HG03469 (cell line): ENCODE data around the gene FOXJ2.
"Not testable (repeated sequence)": the region's sequence is repeated elsewhere in the genome, so short reads cannot be mapped to it uniquely, and the experiment has no call there.

Experiments used
- ATAC-seq: cut with Tn5 transposase; IDR thresholded peaks from one replicate; pipeline ENCODE4 v1.9.1; 2021; ENCODE audit warnings: mild to moderate bottlenecking, moderate library complexity, moderate number of reproducible peaks; ENCODE audit not compliant: unreplicated experiment

Gene FOXJ2

GRCh38 chr12:8058506-8058905 lies 26.0 kb downstream of the FOXJ2 start:
- no peak for ATAC-seq

- ATAC-seq = no peak
Measured at GRCh38 chr12:8064131-8064530, 31.6 kb downstream of the FOXJ2 start.

- peak; percentile 58 for ATAC-seq
Measured at GRCh38 chr12:8065991-8066594, 33.6 kb downstream of the FOXJ2 start, which contains the start of gene C3AR1. Gene C3AR1, minus strand, starts transcription at chr12:8066359. Its CDS starts 6,174 bp downstream, at chr12:8060185.

- ATAC-seq = no peak
Measured at GRCh38 chr12:8069582-8069981, 37.1 kb downstream of the FOXJ2 start.

GRCh38 chr12:8071820-8072219 lies 39.3 kb downstream of the FOXJ2 start:
- not testable (repeated sequence) for ATAC-seq

GRCh38 chr12:8075935-8076334 lies 43.4 kb downstream of the FOXJ2 start:
- ATAC-seq = no peak

GRCh38 chr12:8076366-8076765 lies 43.9 kb downstream of the FOXJ2 start:
- no peak for ATAC-seq

GRCh38 chr12:8077207-8077606 lies 44.7 kb downstream of the FOXJ2 start:
- ATAC-seq = no peak

GRCh38 chr12:8078398-8078797 lies 45.9 kb downstream of the FOXJ2 start:
- no peak for ATAC-seq

GRCh38 chr12:8078916-8079315 lies 46.4 kb downstream of the FOXJ2 start:
- ATAC-seq = no peak

- no peak for ATAC-seq
Measured at GRCh38 chr12:8080120-8080519, 47.6 kb downstream of the FOXJ2 start.

GRCh38 chr12:8081251-8081920 lies 48.9 kb downstream of the FOXJ2 start:
- ATAC-seq = no peak

GRCh38 chr12:8082808-8083100 lies 50.2 kb downstream of the FOXJ2 start:
- no peak for ATAC-seq

- not testable (repeated sequence) for ATAC-seq
Measured at GRCh38 chr12:8084351-8084750, 51.8 kb downstream of the FOXJ2 start.

GRCh38 chr12:8087666-8088065 lies 55.1 kb downstream of the FOXJ2 start:
- ATAC-seq = no peak

GRCh38 chr12:8088574-8088973 lies 56.1 kb downstream of the FOXJ2 start:
- ATAC-seq = no peak

- ATAC-seq = not testable (repeated sequence)
Measured at GRCh38 chr12:8089277-8089676, 56.8 kb downstream of the FOXJ2 start.

- ATAC-seq = no peak
Measured at GRCh38 chr12:8089716-8090115, 57.2 kb downstream of the FOXJ2 start.

- no peak for ATAC-seq
Measured at GRCh38 chr12:8093291-8093690, 60.8 kb downstream of the FOXJ2 start.

GRCh38 chr12:8096281-8096915 lies 63.9 kb downstream of the FOXJ2 start:
- ATAC-seq = no peak

- ATAC-seq = no peak
Measured at GRCh38 chr12:8099235-8099634, 66.7 kb downstream of the FOXJ2 start.
